PC-3 (cell line): ENCODE results near the gene EIF3F. TPM values are rescaled to one million over a fixed set of nuclear protein-coding genes. Genes with fewer than 3 reads are reported as not detected.

Source experiments
- ATAC-seq: fragments of 200-7000 bp; cut with Tn5 transposase; 2 replicates; pipeline ENCODE4 v1.9.1; 2020; ENCODE audit warnings: mild to moderate bottlenecking, moderate library complexity
- BruUV-seq: library from RNA; stranded (reverse); fragments of 400-500 nt; replicated peaks from 2 replicates; lab custom pipeline; 2021; lab: Mats Ljungman, UMichigan
- CTCF ChIA-PET: fragments of 300-600 bp; sonication (Branson Sonifier 250); formaldehyde crosslinking; loops from one replicate; lab custom pipeline; 2022; ENCODE audit warnings: antibody characterized with exemption; lab: Charles Lee
- POLR2A ChIA-PET: fragments of 300-600 bp; sonication (Branson Sonifier 250); formaldehyde crosslinking; loops from one replicate; lab custom pipeline; 2022; ENCODE audit warnings: antibody characterized with exemption; ENCODE audit not compliant: unreplicated experiment; lab: Charles Lee
- DNase-seq: peaks from one replicate; pipeline ENCODE4 v3.0.0-alpha.2; 2015
- H2AFZ ChIP-seq: fragments of 300-600 bp; sonication (generic); 2 replicates; pipeline ENCODE4 v1.6.0; 2016; ENCODE audit warnings: antibody characterized with exemption, low read length
- H3F3A ChIP-seq: fragments of 300-600 bp; sonication (generic); one replicate; pipeline ENCODE4 v1.6.0; 2017; ENCODE audit warnings: antibody characterized with exemption, low read length, control low read depth, mild to moderate bottlenecking; ENCODE audit not compliant: unreplicated experiment
- H3K27ac ChIP-seq: fragments of 300-600 bp; sonication (generic); 2 replicates; pipeline ENCODE4 v1.5.1; 2016; ENCODE audit warnings: mild to moderate bottlenecking, low read length
- H3K27me3 ChIP-seq: fragments of 300-600 bp; sonication (generic); 2 replicates; pipeline ENCODE4 v1.6.1; 2016; ENCODE audit warnings: low read length, mixed read lengths
- H3K36me3 ChIP-seq: fragments of 300-600 bp; sonication (generic); 2 replicates; pipeline ENCODE4 v1.6.1; 2016; ENCODE audit warnings: low read depth, mixed run types, low read length, mixed read lengths
- H3K4me1 ChIP-seq: fragments of 300-600 bp; sonication (generic); 2 replicates; pipeline ENCODE4 v1.5.1; 2016; ENCODE audit warnings: low read length; ENCODE audit not compliant: insufficient read depth
- H3K4me2 ChIP-seq: fragments of 300-600 bp; sonication (generic); 2 replicates; pipeline ENCODE4 v1.6.0; 2016; ENCODE audit warnings: low read length
- H3K4me3 ChIP-seq: fragments of 300-600 bp; sonication (generic); 2 replicates; pipeline ENCODE4 v1.5.1; 2016; ENCODE audit warnings: mild to moderate bottlenecking, low read length, mixed read lengths
- H3K79me2 ChIP-seq: fragments of 300-600 bp; sonication (generic); 2 replicates; pipeline ENCODE4 v1.6.1; 2017; ENCODE audit warnings: low read length, mixed read lengths
- H3K9ac ChIP-seq: fragments of 300-600 bp; sonication (generic); 2 replicates; pipeline ENCODE4 v1.6.0; 2016; ENCODE audit warnings: mild to moderate bottlenecking, low read length
- H3K9me2 ChIP-seq: fragments of 300-600 bp; sonication (generic); replicated peaks from 2 replicates; pipeline ENCODE4 v1.6.1; 2016; ENCODE audit warnings: mixed run types, low read length, mixed read lengths
- H3K9me3 ChIP-seq: fragments of 300-600 bp; sonication (generic); 2 replicates; pipeline ENCODE4 v1.6.1; 2016; ENCODE audit warnings: low read length, mixed read lengths
- H4K20me1 ChIP-seq: fragments of 300-600 bp; sonication (generic); 2 replicates; pipeline ENCODE4 v1.6.1; 2016; ENCODE audit warnings: low read length, mixed read lengths
- CTCF ChIP-seq: fragments of 300-600 bp; sonication (generic); conservative IDR thresholded peaks from 2 replicates; pipeline ENCODE4 v1.5.1; 2017; ENCODE audit warnings: antibody characterized with exemption, low read depth, mild to moderate bottlenecking, low read length
- EZH2 ChIP-seq: fragments of 300-600 bp; sonication (generic); IDR thresholded peaks from one replicate; pipeline ENCODE4 v1.6.1; 2017; ENCODE audit warnings: antibody characterized with exemption, mild to moderate bottlenecking, low read length; ENCODE audit not compliant: unreplicated experiment
- EZH2phosphoT487 ChIP-seq: fragments of 300-600 bp; sonication (generic); IDR thresholded peaks from 2 replicates; pipeline ENCODE4 v1.6.1; 2018; ENCODE audit warnings: mild to moderate bottlenecking, antibody characterized with exemption, low read length, borderline replicate concordance
- intact Hi-C: fragments of 100-400 bp; cut with micrococcal nuclease; formaldehyde crosslinking; loops from 2 replicates; pipeline ENCODE4 v1.9.0; 2023
- total RNA-seq: library from RNA; depleted of rRNA; stranded (reverse); fragments of >200 nt; gene quantifications from 2 replicates; pipeline ENCODE4 v1.2.3, GENCODE V29; 2014

Gene EIF3F
- total RNA-seq, 1 experiment from 2014 or later: 227 TPM

DNA sequence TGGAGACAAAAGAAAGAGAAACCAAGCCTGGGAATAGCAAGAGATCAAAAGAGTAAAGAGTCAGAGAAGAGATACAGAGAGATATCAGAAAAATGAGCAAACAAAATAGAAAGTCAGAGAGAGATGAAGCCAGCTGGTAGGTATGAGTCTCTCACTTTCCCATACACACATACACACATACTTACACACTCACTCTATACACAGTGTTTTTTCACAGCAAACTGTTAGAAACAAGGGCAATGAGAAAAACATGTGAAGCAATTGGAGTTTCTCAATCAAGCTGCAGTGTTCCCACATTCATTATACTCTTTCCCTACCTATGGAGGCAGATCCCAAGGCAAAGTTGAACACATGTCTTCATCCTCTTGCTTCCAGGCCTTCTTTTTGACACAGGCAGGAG, 19.3 kb upstream of the EIF3F start:
- Histone ChIP-seq H3K4me1 (peaks cover 46% of the 10 kb centered on the region), H3K9me3 (0 out of 2 replicates have a peak, but pooled peaks cover 3% of the 10 kb centered on the region), H3K27me3 (no peaks in the 10 kb centered on the region), H3K4me2 (no peak overlapping the region), H2AFZ (no peak overlapping the region), H4K20me1 (no peaks in the 10 kb centered on the region), H3F3A (peaks cover 5% of the 10 kb centered on the region), H3K27ac (no peak overlapping the region), H3K9me2 (no peaks in the 10 kb centered on the region), H3K36me3 (no peaks in the 10 kb centered on the region), H3K9ac (no peak overlapping the region), H3K4me3 (no peak overlapping the region), H3K79me2 (no peaks in the 10 kb centered on the region)
- intact Hi-C loops: no loop called here
- no TSS peak for BruUV-seq
- DNase-seq (no peak), ATAC-seq (no peak)
- no peak for TF ChIP-seq CTCF
- no peak for TF ChIP-seq EZH2
- no peak for TF ChIP-seq EZH2phosphoT487
- ChIA-PET CTCF (no interaction called here), POLR2A (no interaction called here)

DNA sequence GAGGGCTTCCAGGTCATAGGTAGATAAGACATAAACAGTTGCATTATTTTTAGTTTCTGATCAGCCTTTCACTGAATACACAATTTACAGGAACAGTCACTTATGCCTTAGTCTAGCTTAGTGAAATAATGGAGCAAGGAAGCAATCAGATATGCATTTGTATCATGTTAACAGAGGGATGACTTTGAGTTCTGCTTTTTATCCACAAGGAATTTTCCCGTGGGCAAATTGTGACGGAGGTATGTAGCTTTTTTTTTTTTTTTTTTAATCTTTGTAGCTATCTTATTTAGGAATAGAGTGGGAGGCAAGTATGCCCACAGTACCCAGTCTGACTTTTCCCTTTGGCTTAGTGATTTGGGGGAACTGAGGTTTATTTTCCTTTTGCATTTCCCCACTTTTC, 18.5 kb upstream of the EIF3F start:
- H3F3A ChIP-seq: peaks cover 5% of the 10 kb centered on the region
- BruUV-seq: no TSS peak
- TF ChIP-seq EZH2phosphoT487 (no peak), EZH2 (no peak), CTCF (no peak)
- H3K9me2 ChIP-seq: no peaks in the 10 kb centered on the region
- H3K36me3 ChIP-seq: no peaks in the 10 kb centered on the region
- ChIA-PET POLR2A (no interaction called here), CTCF (interaction anchor here (0.7 kb wide), 1 partner anchor 1212 kb away, joined by 6 read pairs; no protein-coding TSS in a partner anchor)
- no peaks in the 10 kb centered on the region for H3K79me2 ChIP-seq
- DNase-seq (no peak), ATAC-seq (no peak)
- H3K27ac ChIP-seq: no peak overlapping the region
- intact Hi-C loops: no loop called here
- H4K20me1 ChIP-seq: no peaks in the 10 kb centered on the region
- H3K9me3 ChIP-seq: 0 out of 2 replicates have a peak, but pooled peaks cover 3% of the 10 kb centered on the region
- H3K4me2 ChIP-seq: no peak overlapping the region
- peaks cover 54% of the 10 kb centered on the region for H3K4me1 ChIP-seq
- H2AFZ ChIP-seq: no peak overlapping the region
- H3K27me3 ChIP-seq: no peaks in the 10 kb centered on the region
- no peak overlapping the region for H3K9ac ChIP-seq
- H3K4me3 ChIP-seq: no peak overlapping the region

DNA sequence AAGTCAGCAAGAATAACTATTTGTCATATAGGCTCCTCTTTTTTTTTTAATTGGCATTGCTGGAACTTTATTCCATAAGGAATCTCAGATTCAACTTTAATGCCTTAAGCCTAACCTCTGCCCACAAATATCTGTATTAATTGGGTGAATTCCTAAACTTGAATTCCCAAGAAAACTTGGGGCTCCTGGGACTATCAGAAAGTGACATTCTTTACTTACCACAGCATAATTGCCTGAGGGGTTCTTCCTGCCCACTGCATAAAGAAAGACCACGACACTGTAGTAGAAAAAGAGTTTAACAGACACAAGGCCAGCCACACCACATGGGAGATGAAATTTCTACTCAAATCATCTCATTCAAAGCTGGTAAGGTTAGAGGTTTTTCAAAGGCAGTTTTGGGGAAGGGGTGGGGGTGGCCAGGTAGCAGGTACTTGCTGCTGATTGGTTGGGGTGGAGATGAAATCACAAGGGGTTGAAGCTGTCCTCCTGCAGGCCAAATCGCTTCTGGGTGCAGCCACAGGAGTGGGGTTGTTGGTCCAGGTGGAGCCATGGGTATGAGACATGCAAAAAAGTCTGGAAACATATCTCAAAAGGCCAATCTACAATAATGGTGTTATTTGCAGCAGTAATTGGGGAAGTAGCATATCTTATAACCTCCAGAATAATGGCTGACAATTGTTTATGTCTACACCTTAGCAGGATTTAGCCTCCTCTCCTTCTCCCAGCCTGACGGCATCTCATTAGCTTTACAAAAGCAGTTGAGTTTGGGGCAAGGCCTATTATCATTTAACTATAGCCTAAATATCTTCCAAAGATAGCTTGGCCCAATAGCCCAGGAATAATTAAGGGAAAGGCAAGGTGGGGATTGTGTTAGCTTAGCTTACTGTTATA, 17.1 kb upstream of the EIF3F start:
- intact Hi-C loops: no loop called here
- H3K79me2 ChIP-seq: no peaks in the 10 kb centered on the region
- ChIA-PET POLR2A (no interaction called here), CTCF (no interaction called here)
- no peaks in the 10 kb centered on the region for H3K27me3 ChIP-seq
- H3F3A ChIP-seq: no peaks in the 10 kb centered on the region
- H3K4me3 ChIP-seq: no peak overlapping the region
- H3K4me2 ChIP-seq: no peak overlapping the region
- no peak for TF ChIP-seq CTCF
- TF ChIP-seq EZH2phosphoT487: no peak
- TF ChIP-seq EZH2: no peak
- no peak overlapping the region for H3K9ac ChIP-seq
- no peak for ATAC-seq
- no TSS peak for BruUV-seq
- no peak overlapping the region for H3K27ac ChIP-seq
- DNase-seq: no peak
- H2AFZ ChIP-seq: no peak overlapping the region
- peaks cover 50% of the 10 kb centered on the region for H3K4me1 ChIP-seq
- 0 out of 2 replicates have a peak, but pooled peaks cover 3% of the 10 kb centered on the region for H3K9me3 ChIP-seq
- no peaks in the 10 kb centered on the region for H3K9me2 ChIP-seq
- H4K20me1 ChIP-seq: no peaks in the 10 kb centered on the region
- H3K36me3 ChIP-seq: no peaks in the 10 kb centered on the region
